Measurements from ENCODE around the gene BTBD1.

BTBD1 gene

DNA sequence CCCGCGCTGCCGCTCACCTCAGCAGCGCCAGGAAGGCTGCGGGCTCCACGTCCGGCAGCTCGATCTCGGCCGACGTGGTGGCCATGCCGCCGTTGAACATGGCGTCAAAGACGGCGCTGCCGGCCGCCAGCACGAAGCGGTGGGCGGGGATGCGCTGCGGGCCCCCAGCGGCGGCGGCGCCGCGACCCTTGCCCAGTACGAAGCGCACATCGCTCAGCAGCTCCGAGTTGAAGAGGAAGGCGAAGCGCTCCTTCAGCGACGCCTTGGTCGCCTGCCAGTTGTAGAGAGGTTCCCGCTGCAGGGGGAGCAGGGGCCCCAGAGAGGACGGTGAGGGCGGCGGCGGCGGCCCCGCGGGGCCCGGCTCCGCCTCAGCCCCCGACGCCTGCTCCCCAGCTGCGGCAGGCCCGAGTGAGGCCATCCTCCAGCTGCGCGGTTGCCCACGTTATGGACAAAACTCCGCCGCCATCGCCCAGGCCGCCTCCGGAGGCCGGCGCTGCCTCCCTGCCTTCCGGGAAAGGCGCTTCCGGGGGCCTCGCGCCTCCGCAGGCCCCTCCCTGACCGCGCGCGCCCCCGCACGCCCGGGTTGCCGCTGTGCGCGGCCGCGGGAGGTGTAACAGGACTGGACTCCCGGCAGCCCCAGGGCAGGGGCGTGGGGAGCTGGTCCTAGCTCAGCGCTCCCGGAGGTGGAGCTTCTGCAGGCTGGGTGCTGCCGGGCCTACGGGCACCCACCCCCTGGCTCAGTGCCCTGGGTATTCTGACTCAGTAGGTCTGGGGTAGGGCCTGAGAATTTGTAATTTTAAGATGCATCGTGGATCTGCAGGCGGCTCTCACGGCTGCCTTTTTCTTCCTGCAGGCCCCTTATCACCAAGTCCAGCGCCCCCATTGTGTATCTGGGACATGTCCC is at the start of gene BTBD1:
Gene BTBD1, minus strand, starts transcription at position 519 of the 904 bp plus-strand sequence. Its CDS starts 101 bp downstream, at position 418.
- peak; percentile 86 for DNase-seq

GRCh38 chr15:83115831-83116565 is 48.9 kb upstream of the BTBD1 start:
- no peak for DNase-seq

- no peak for DNase-seq
These were observed 48.4 kb upstream of the BTBD1 start for GRCh38 chr15:83115410-83115809.

- DNase-seq = no peak
These were observed 47.8 kb upstream of the BTBD1 start for GRCh38 chr15:83114856-83115255.

GRCh38 chr15:83113881-83114674 is 47.0 kb upstream of the BTBD1 start:
- DNase-seq = no peak

DNA sequence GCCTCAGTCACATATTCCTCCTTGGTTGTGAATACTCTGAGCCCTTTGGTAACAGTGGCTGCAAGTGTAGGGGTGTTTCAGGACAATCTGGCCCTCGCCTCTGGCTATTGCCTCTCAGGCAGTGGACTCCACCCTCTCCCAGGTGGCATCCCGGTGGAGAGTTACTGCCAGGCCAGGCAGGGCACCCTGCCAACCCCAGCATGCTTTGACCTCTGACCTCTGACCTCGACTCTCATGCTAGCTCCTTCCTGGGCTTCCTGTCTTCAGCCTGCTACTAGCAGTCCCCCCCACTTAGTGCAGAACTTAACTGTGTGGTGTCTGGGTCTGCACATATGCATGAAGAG is 45.9 kb upstream of the BTBD1 start:
- no peak for DNase-seq

DNA sequence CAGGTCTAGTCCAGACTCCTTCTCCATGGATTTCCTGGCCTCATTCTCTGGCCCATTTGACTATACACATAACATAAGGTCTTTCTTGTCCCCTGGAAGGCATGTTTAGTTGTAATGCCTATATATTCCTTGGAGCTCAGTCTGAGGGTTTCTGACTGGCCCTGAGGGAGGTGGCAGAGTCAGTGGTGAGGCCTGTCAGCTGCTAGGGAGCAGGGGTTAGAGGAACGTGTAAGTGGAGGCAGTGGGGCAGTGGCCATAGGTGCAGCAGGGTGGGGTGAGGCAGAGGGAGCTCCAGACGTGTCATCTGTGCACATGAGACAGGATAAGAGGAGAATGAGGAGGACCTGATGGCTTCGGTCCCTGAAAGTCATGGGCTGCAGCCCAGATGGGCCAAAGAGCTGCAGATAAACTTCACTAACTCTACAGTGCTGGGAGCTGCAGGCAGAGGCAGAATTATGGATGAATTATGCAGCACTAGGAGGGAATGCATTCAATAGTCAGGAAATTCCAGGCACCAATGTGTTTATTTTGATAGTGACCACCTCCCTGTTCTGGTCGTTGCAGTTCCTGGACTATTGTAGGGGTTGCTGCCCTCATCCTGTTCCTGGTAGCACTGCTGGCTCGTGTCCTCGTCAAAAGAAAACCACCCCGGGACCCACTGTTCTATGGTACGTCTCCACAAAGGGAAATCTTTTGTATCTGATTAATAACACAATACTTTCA is 45.3 kb upstream of the BTBD1 start:
- DNase-seq = no peak

- no peak for DNase-seq
These were observed 44.1 kb upstream of the BTBD1 start for GRCh38 chr15:83111149-83111548.

- DNase-seq = no peak
These were observed 43.3 kb upstream of the BTBD1 start for GRCh38 chr15:83110381-83110780.

- DNase-seq = no peak
These were observed 42.5 kb upstream of the BTBD1 start for GRCh38 chr15:83109532-83109931.

GRCh38 chr15:83108266-83109219 is 41.5 kb upstream of the BTBD1 start:
- DNase-seq = no peak

- DNase-seq = no peak
These were observed 40.8 kb upstream of the BTBD1 start for GRCh38 chr15:83107841-83108181.

DNA sequence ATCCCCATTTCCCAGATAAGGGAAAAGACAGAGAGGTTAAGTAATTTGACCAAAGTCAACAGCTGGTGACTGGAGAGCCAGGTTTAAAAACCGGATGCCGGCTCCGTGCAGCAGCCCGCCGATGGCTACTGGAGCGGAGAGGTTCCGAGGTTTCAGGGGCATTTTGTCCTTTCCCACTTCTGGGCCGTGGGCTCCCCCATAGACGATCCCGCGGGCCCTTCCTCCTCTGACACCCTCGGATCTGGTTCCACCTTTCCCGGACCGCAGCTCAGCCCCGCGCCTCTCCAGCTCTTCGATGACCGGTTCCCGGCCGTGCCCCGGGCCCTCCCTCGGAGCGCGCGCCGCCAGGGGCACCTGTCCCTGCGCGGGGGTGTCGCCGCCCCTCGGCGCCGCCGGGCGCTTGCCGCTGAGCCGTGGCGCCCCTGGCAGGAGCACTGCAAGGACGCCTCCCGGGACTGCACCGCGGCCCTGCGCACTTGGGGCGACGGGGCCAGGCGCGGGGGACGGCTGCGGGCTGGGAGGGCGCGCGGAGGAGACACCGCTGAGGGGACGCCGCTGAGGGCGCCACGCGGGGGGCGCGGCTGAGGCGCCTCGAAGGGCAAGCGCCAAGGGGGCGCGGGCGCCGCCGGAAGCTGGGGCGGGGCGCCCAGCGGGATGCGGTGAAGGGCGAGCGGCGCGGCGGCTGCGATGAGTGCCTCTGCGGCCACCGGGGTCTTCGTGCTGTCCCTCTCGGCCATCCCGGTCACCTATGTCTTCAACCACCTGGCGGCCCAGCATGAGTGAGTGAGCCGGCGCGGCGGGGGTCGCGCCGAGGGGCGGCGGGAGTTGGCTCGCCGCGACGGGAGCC is 40.2 kb upstream of the BTBD1 start, which contains the start of gene TM6SF1:
Gene TM6SF1, plus strand, starts transcription at position 652 of the 847 bp plus-strand sequence. Its CDS starts 36 bp downstream, at position 688.
- DNase-seq = no peak

GRCh38 chr15:83105440-83105839 is 38.4 kb upstream of the BTBD1 start:
- no peak for DNase-seq

- no peak for DNase-seq
These were observed 37.1 kb upstream of the BTBD1 start for GRCh38 chr15:83104141-83104540.

- no peak for DNase-seq
These were observed 35.3 kb upstream of the BTBD1 start for GRCh38 chr15:83102346-83102745.

- no peak for DNase-seq
These were observed 33.1 kb upstream of the BTBD1 start for GRCh38 chr15:83100097-83100646.

DNA sequence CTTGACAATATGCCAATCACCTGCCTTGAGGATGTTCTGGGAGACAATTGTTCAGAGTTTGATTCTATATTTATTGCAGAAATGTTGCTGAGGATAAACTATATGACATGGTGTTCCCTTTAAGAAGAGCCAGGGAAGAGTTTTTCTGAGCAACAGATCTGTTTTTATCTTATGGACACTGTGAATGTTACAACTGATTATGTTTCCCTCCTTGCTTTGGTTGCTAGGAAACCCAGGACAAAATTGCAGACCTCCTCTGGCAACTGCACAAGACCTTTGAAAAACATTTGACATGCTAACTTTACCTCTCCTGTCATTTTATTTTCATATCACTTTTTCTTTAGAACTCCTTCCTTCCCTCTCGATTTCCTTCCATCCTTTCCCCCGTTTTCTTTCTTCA is 32.2 kb upstream of the BTBD1 start:
- no peak for DNase-seq

GRCh38 chr15:83098079-83098478 is 31.0 kb upstream of the BTBD1 start:
- DNase-seq = no peak

DNA sequence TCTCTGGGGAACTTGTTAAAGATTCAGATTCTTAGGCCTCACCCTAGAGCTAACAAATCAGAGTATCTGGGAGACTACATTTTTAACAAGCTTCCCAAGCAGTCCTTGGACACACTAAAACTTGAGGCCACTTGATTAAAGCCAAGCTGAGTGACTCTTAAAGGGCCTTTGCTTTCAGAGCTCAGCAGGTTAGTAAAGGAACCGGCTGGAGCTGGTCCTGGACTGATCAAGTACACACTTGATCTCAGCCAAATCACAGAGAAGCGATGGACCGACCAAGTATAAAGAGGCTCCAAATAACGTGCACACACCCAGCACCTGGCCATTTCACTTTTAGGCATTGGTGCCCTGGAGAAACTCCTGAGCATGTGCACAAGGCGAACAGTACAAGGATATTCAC is 27.5 kb upstream of the BTBD1 start:
- DNase-seq = no peak

Data from GOT3 (cell line).